PFSK-1 (cell line): ENCODE data around the gene SAMD4B.

Source experiments
- FOXP2 ChIP-seq: optimal IDR thresholded peaks from 2 replicates; pipeline ENCODE3; 2011; ENCODE audit warnings: borderline replicate concordance, control low read depth, inconsistent platforms; ENCODE audit not compliant: insufficient read depth; ENCODE audit errors: extremely low read length, extremely low read depth
- POLR2AphosphoS5 ChIP-seq: IDR thresholded peaks from 2 replicates; pipeline ENCODE4 v1.6.1; 2012; ENCODE audit warnings: low read depth, mild to moderate bottlenecking, control low read depth, low read length, moderate library complexity
- REST ChIP-seq, 2 experiments: IDR thresholded peaks; 2 replicates each; pipeline versions ENCODE4 v1.6.1 to v1.8.0; 2011 to 2012; ENCODE audit warnings: low read depth in 2 of 2, low read length in 2 of 2, control low read depth in 1 of 2, inconsistent platforms in 1 of 2, mild to moderate bottlenecking in 1 of 2, moderate library complexity in 1 of 2; ENCODE audit not compliant: insufficient read depth in 1 of 2
- SIN3A ChIP-seq: IDR thresholded peaks from 2 replicates; pipeline ENCODE4 v1.6.1; 2012; ENCODE audit warnings: mild to moderate bottlenecking, low read length, moderate library complexity, borderline replicate concordance; ENCODE audit not compliant: insufficient read depth
- TAF1 ChIP-seq: IDR thresholded peaks from 2 replicates; pipeline ENCODE4 v1.6.1; 2012; ENCODE audit warnings: low read length, control low read depth, borderline replicate concordance; ENCODE audit not compliant: insufficient read depth

GRCh38 chr19:39317476-39317875 lies 24.7 kb upstream of the SAMD4B start:
- TF ChIP-seq POLR2AphosphoS5 (no peak), TAF1 (no peak), FOXP2 (no peak), REST (IDR thresholded peaks at IDR 0.05; ENCODE audit: insufficient read depth in 1 of 2, low read depth in 2 of 2, low read length in 2 of 2) (no peak), SIN3A (no peak)
